ENCODE results near the gene MUC7.
"Not testable (repeated sequence)": the region's sequence is repeated elsewhere in the genome, so short reads cannot be mapped to it uniquely, and the experiment has no call there.

The MUC7 gene

DNA sequence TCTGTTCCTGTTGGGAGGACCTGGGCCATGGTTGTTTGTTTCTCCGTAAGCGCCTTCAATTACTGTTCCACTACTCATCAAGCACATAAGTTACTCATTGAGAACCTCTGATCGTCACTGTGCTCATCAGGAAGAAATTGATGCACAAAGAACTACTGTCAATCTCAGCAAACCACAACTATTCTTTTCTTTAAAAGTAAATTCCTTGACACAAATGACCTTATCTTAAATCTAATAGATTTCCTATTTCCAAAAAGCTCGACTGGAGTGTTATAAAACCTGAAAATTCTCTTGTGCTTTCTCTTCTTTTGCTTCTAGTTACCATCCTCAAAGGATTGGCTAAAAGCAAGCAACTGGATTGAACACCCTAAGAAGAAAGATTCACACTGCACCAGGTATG is at the start of gene MUC7:
TSS of gene MUC7 (plus strand) at position 301 of the 400 bp plus-strand sequence. CDS start 1,825 bp downstream, outside the sequence.
- no peak for DNase-seq (ENCODE audit: low read depth)

DNA sequence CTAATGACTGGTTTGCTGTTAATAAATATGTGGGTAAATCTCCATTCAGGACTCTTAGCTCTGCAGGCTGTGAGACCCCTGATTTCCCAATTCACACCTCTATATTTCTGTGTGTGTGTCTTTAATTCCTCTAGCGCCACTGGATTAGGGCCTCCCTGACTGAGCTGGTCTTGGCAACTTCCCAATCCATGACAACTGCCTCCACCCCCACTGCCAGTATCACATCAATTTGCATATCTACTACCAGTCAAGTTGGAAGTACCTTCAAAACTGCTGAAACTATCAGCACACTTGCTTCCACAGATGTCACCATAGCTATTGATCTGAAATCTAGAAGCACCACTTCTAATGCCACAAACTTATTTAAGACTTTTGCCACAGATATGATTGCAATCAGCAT is 46.7 kb upstream of the MUC7 start:
- DNase-seq (ENCODE audit: low read depth), result no peak

DNA sequence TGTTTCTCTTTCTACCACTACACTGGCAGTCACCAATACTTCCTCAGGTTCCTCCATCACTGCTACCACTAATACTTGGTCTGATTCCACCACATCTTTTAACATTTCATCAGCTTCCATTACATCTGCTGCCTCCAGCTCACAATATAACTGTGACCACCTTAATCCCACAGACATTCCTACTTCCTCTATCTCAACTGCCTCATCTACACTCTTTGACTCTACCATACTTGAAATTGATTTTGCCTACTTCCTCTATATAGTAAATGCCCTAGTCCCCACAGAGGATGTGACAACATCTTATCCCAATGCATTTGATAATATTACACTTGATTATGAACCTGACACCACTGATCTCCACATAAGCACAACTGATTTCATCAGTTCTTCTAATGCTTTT is 45.2 kb upstream of the MUC7 start:
- no peak for DNase-seq (ENCODE audit: low read depth)

DNA sequence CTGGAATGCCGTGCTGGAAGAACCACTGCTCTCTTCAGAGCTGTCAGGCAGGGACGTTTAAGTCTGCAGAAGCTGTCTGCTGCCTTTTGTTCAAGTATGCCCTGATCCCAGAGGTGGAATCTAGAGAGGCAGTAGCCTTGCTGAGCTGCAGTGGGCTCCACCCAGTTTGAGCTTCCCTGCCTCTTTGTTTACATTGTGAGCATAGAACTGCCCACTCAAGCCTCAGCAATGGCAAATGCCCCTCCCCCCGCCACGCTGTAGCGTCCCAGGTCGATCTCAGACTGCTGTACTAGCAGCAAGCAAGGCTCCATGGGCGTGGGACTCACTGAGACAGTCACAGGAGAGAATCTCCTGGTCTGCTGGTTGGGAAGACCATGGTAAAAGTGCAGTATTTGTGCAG is 34.8 kb upstream of the MUC7 start:
- no peak for DNase-seq (ENCODE audit: low read depth)

DNA sequence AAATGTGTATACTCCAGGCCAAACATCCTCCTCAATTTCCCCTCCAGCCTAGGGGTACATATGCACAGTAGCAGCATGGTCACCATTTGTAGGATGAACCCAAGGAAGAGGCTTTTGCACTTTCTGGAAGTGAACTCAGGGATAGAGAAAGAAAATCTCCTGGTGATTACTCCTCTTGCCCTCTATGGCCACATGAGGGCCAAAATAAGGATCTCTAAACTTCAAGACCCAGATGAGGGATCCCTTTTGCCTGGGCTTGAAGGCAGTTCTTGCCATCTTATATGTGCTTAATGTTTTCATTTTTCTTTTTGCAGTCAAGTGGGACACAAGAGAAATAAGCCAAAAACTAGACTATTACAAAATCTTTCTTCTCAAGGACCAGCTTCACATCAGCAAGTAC is 29.5 kb upstream of the MUC7 start:
- DNase-seq (ENCODE audit: low read depth), result no peak

DNA sequence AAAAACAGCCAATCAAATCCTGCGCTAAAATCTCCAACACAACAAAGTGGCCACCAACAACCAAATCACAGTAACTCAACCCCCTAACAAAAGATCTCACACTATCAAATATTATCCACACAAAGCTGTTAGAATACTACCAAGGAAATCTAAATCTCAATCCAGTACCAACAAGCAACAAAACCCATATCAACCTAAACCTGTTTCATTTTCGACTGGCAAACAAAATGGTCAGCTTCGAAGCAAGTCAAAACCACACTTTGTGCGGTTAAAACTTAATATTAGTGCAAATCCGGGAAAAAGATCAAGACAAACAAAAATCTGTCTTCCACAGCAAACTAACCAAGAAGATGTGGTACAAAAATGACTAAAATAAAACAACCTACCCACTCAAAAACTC is 28.7 kb upstream of the MUC7 start:
- DNase-seq (ENCODE audit: low read depth), result no peak

DNA sequence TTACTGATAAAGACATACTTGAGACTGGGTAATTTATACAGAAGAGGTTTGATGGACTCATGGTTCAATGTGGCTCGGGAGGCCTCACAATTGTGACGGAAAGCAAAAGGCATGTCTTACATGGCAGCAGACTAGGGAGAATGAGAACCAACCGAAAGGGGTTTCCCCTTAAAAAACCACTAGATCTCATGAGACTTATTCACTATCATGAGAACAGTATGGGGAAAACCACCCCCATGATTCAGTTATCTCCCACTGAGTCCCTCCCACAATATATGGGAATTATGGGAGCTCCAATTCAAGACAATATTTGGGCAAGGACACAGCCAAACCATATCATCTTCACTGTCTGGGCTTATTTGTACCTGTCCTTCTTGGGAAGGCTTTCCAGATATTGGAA is 22.8 kb upstream of the MUC7 start:
- no peak for DNase-seq (ENCODE audit: low read depth)

DNA sequence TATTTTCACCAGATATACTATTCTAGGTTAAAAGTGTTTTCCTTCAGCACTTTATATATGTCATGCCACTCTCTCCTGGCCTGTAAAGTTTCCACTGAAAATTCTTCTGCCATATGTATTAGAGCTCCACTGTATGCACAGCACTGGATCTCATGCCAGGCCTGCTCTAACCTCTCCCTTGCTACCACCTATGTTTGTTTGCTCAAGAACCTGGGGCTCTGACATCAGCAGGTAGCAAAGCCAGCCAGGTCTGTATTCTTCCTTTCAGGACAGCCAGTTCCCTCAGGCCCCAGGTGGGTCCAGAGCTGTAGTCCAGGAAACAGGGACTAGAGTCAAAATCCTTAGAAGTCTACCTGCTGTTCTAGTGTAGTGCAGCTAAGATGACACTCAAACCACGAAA is 19.1 kb upstream of the MUC7 start:
- no peak for DNase-seq (ENCODE audit: low read depth)

DNA sequence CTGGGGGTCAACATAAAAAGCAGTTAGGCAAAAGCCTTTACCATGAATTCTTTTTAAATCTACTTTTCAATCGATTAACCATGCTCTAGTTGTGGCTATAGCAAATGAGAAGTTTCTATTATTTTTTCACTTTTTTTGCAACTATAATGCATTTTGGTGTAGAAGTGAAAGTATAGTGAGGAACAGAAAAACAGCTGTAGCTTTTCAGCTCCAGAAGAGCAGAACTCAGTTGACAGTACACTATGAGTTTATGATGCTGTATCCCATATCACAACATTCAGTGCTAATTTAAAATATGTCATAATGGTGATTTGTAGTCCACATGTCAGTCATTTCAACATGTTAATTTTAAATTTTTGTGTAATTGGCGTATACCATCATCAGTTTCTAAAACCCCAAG is 8.7 kb upstream of the MUC7 start:
- no peak for DNase-seq (ENCODE audit: low read depth)

DNA sequence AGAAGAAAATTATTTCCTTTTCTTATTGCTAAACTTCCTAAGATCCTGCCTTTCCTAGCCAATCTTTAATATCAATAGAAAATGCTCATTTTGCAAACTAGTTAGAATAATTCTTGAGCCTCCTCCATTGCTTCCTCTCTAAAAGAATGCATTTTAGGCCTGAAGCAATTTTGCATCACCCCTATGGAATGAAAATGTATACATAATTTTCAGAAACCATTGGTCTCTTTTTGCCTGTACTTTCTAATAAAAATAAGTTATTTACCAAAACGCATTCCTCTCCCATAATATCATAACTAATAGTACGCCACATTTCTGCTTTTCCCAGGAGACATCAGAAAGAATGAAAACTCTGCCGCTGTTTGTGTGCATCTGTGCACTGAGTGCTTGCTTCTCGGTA is 1.7 kb downstream of the MUC7 start:
- DNase-seq (ENCODE audit: low read depth), result peak; percentile 15

DNA sequence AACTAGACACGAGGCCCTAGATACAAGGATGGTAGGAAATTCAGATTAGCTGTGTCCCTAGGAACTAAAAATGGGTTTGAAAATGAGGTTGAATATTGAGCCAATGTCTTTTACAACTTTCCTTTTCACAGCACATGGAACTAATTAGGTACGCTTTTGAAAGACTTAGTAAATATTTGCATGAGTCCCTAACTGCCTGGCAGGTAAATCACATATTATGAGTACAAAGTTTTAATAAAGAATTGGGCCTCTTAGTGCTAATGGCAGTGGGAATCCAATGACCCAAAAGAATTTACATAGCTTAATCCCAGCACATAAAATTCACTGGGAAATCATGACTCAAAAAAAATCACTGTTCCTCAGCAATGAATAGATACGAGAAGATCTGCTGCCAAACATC is 16.8 kb downstream of the MUC7 start:
- no peak for DNase-seq (ENCODE audit: low read depth)

DNA sequence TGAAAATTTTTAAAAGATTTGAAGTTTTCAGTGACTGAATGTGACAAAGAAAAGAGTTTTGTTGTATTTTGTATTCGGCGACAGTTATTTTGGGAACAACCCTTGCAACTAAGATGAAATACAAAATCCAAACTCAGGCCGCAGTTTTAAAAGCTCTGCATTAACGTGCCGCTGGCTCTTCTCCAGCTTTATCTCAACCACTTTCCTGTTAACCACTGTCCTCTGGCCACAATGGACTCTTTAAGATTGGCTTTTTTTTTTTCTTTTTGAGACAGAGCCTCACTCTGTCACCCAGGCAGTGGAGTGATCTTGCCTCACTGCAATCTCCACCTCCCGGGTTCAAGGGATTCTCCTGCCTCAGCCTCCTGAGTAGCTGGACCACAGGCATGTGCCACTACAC is 24.2 kb downstream of the MUC7 start:
- no peak for DNase-seq (ENCODE audit: low read depth)

DNA sequence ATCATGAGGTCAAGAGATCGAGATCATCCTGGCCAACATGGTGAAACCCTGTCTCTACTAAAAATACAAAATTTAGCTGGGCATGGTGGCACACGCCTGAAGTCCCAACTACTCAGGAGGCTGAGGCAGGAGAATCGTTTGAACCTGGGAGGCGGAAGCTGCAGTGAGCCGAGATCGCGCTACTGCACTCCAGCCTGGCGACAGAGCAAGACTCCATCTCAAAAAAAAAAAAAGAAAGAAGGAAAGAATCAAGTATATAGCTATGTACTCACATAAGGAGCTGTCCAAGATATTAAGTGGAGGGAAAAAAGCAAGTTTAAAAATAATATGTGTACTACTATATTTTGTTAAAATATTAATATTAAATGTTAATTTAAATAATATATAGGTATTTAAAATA is 29.8 kb downstream of the MUC7 start:
- not testable (repeated sequence) for DNase-seq (ENCODE audit: low read depth)

DNA sequence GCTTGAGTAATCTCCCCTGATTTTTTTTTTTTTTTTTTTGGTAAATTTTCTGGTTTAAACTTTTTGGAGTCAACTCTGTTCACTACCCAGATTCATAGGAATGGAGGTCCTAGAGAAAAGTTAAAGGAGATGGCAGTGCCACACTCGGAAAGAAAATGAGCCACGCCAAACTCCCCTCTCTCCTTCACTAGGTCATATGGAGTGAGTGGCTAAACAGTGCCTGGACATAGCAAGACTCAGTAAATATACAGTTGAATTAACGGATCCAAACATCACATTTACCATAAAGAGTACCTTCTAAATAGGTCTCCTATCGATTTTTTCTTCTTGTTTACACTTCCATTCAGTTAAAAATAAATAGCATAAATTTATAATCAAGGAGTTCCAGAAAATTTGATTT is 32.7 kb downstream of the MUC7 start:
- no peak for DNase-seq (ENCODE audit: low read depth)

DNA sequence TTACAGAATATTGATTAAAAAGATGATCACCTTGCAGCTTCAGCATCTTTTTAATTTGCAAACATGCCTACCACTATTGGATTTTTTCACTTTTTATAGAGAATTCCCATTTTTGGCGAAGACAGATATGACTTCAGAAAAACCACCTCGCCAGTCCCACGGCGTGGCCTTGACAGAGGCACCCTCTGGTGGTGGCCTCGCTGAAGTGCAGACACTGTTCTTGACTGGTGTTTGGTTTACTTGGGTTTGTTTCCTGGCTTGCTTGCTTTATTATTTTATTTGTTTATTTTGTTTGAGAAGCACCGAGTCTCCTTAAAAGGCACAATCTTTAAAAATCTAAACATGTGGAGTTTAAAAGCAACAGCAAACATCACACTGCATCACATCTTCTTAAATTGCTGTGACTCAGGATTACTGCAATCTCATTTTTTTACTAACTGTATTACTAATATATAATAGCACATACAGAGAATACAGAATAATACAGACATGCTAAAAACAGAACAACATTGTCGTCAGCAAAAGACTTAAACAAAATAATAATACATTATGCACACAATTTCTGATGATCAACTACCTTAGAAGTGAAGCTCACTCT is 33.3 kb downstream of the MUC7 start:
- DNase-seq (ENCODE audit: low read depth), result no peak

DNA sequence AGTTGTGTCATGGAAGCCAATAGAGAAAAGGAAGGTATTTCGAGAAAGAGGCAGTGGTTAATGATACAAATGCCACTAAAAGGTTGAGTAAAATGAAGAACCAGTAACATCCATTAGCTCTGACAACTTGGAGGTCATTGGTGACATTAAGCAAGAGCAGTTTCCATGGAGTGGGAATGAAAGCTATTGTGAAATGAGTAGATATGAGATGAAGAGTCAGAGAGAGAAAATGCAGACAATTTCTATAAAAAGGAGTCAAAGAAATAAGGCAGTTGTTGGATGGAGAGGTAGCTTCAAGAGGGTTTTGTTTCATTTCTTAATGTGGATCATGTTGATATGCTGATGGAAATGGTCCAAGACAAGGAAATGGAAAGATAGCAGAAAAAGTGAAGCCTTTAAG is 36.8 kb downstream of the MUC7 start:
- no peak for DNase-seq (ENCODE audit: low read depth)

DNA sequence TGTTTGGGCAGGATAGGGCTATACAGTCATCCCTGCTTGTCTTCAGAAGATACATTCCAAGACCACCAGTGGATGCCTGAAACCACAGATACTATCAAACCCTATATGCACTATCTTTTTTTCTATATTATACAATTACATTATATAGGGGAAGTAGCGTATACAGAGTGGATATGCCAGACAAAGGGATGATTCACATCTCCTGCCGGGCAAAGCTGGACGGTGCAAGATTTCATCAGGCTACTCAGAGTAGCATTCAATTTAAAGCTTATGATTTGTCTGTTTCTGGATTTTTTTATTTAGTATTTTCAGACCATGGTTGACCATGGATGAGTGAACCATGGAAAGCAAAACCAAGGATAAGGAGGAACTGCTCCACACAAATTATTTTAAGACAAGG is 39.4 kb downstream of the MUC7 start:
- no peak for DNase-seq (ENCODE audit: low read depth)

DNA sequence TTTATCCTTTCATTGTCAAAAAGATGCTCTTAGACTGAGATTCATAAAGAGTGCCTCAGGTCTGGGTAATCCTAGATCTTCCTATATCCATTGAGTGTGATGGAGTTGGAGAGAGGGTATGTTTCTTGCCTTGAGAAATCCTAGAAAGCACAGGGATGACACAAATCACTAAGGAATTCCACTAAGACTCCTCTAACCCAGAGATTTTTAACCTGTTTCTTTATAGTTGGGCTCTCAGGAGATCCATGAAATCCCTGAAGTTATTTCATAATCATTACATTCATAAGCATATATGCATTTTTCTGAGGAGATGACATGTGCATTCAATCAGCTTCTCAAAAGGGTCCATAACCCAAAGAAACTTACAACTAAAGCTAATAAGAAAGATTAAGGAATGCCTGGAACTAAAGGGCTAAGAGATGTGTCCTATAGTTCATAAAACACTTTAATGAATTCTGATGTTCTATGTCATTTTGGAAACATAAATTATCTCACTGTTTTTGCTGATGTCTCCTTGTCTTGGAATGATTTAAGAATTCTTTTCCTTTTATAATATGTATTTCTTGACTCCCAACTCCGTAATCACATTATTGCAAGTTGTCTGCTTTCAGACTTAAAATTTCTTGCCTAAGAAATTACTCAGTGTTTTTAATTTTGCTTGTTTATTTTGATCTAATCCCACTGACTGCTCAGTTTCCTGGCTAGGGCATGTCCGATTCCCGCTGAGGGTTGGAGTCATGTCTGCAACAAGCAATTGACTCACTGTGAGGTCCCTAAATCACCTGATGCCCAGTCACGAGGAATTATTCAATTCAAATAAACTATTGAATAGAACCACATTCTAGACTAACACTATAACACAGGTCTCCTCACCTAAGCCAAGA is 43.6 kb downstream of the MUC7 start:
- DNase-seq (ENCODE audit: low read depth), result peak; percentile 76

DNA sequence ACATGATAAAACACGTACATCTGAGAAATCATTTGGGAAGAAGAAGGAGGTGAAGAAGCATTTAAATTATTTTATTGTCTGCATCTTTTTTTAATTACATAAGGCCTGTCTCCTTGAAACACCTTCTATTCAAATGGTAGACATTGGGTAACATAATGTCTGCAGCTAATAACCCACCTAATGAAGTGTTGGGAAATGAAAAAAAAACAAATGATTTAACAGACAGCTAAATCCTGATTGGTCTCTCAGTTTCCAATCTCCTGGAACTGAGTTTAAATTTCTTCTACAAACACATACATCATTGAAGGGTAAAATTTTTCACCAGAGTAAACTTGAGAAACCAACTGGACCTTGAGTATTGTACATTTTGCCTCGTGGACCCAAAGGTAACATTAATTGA is 46.3 kb downstream of the MUC7 start, which contains the start of gene AMTN:
TSS of gene AMTN (plus strand) at position 301 of the 400 bp plus-strand sequence. CDS start 209 bp downstream, outside the sequence.
- DNase-seq (ENCODE audit: low read depth), result no peak

DNA sequence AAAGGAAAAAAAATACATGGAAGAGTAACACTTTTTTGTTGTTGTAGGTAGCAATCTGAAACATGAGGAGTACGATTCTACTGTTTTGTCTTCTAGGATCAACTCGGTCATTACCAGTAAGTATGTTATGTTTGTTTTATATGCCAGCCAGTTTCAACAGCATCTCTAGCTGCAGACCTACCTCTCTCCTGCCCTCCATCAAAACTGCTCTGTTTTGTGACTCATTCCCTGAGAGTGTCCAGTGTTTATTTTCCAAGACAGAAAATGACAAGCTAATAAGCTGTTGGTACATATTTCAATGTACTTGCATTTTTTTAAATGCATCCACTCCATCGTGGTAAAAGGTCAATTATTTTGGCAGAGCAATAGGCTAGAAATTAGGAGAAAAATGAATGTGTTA is 46.7 kb downstream of the MUC7 start:
- no peak for DNase-seq (ENCODE audit: low read depth)

DNA sequence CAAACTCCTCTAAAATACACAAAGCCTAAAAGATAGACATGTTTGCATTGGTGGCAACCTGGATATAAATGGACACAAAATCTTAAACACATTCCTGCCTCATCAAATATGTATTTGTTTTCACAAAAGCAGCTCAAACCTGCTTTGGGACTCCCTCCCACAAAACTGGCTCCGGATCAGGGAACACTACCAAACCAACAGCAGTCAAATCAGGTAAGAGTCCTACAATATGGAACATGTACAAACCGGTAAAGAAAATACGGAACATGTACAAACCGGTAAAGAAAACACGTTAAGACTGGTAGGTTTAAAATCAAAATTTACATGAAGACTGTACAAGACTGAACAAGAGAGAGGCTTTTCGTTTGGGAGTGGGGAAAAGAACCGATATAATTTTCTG is 50.6 kb downstream of the MUC7 start:
- no peak for DNase-seq (ENCODE audit: low read depth)

DNA sequence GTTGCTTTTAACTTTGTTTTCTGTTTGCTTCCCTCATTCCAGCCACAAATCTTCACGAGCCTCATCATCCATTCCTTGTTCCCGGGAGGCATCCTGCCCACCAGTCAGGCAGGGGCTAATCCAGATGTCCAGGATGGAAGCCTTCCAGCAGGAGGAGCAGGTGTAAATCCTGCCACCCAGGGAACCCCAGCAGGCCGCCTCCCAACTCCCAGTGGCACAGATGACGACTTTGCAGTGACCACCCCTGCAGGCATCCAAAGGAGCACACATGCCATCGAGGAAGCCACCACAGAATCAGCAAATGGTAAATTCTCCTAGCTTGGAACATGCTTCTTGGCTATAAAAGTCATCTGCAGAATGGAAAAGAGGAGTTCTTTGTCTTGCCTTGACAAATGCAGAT is 59.0 kb downstream of the MUC7 start:
- no peak for DNase-seq (ENCODE audit: low read depth)

DNA sequence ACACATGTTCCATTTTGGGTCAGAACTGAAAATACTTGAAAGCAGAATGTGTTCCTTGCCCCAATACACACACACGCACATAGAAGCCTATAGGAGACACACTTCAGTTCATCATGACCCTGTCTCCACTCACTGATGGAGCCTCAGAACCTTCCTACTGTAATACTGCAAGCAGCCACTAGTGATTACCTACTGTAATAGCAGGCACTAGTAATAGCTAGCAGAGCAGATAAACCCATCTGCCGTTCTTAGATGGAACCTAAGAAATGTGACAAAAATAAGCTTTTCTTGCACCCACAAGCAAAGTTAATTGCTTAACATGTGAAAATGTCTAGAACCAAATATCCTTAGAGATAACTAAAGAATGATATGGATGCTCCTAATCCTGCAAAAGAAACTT is 60.0 kb downstream of the MUC7 start:
- DNase-seq (ENCODE audit: low read depth), result no peak
